Activated CD4-positive, alpha-beta T cell treated with anti-CD3 and anti-CD28 coated beads, Interleukin-10, Interleukin-2, amounts not matched to agents 100 ng/mL and 50 ng/mL, durations not matched to agents 16 hours and 8 hours (primary cell): ENCODE results near the gene AQP1.
A peak's percentile ranks its signal among the peaks of the same experiment; 100 is the strongest.

ENCODE experiments used
- DNase-seq: peaks from one replicate; pipeline ENCODE4 v3.0.0-alpha.2; 2020

Gene AQP1

DNA sequence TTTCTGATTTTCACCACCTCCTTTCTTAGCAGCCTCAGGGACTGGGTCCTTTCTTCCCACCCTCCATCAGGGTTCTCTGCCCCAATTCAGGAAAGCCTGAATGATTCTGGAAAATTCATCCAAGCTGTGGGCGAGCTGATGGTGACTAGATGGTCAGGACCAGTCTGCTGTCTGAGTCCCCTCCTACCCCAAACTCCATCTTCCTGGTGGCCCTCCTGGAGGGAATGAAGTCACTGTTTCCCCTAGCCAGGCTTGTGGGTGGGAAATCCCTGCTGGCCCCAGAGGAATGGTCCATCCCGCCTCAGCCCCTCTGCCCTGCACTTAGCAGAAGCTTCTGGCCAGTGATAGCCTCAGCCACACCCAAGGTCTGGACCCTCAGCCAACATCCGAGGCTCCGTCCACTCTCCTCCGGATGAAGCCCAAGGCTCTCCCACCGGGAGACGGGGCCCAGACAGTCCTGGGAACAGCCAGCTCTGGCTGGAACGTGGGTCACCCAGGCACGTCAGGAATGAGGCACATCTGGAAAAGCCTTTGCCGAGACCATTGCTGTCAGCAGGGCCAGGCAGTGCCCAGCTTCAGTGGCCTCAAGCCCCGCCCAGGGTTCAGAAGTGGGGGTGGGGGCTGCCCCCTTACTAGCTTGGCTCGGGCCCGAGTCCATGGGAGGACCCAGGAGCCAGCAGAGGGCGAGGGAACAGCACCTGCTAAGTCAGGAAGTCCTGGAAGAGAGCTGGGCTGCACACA lies 4.0 kb upstream of the AQP1 start:
- DNase-seq, result no peak

DNA sequence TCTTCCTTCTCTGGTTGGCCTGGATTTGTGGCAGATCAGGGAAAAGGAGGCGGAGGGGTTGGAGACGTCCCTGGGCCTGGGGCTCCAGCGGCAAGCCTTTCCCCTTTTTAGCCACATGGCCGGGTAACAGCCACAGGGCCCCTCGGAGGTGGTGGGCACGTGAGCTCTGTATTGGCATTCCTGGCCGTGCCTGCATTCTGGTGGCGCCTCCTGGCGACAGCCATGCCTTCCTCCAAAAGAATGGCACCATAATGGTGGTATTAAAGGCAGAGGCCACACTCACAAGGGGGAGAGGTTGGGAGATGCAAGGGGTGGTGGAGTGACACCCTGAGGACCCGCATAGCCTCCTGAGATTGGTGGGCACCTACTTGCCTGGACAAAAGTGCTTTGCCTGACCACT lies 3.0 kb upstream of the AQP1 start:
- no peak for DNase-seq

DNA sequence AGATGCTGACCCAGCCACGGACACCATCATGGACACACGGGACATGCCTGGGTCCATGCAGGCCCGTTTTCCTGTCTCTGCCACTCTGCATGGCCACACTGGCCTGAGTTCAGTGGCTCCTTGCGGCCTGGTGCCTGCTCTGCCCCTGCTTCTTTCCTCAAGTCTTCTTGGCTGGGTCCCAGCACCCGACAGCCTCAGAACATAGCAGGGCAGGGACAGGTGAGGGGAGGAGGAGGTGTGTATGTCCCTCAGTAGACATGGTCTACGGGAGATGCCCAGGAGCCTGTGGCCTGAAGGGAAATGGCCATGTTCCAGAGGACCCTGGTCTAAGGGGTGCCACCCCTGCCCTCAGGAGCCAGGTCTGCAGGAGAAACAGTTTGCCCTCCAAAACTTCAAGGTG lies 2.2 kb upstream of the AQP1 start:
- no peak for DNase-seq

DNA sequence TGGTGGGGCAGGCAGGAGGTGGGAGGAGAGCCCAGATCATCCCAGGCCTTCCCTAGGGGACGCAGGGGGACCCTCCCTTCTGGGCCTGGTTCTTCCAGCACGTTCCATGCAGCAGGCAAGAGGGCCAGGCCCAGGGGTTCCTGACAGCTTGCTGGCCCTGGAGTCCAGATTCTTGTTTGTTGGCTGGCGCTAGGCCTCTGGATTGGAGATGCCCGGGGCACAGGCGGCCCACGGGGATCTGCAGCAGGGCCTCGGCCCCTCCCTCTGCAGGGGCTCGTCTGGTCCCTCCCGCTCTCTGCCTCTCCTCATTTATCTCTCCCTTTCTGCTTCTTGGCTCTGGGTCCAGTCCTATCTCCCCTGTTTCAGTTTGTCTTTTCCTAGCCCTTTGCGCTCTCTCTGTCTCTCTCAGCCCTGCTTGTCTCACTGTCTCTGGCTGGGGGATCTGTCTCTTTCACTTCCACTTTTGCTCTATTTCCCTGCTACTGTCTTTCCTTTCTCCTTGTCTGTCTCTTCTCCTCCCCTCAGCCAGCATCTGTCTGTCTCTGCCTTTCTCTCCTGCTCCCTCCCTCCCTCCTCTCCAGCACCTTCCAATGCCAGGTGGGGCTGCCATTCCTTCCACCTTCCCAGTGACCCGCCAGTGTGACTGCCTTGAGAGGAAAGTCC lies 1.1 kb upstream of the AQP1 start:
- no peak for DNase-seq

DNA sequence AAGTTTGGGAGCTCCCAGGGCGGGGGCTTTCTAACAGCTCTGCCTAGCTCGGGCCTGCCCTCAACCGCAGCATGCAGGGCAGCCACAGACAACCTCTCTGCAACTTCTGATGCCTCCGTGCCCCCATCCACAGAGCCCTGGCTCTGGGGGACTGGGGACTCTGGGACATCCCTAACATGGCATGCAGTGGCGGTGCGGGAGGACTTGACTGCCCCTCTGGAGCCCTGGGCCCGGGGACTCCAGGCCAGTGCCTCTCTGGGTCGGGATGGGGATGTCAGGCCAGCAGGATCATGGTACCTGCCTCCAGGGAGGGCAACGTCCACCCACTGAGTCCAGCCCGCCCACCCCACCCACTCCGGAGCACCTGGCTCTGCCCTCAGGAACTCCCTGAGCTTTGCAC lies 520 bp upstream of the AQP1 start:
- no peak for DNase-seq

DNA sequence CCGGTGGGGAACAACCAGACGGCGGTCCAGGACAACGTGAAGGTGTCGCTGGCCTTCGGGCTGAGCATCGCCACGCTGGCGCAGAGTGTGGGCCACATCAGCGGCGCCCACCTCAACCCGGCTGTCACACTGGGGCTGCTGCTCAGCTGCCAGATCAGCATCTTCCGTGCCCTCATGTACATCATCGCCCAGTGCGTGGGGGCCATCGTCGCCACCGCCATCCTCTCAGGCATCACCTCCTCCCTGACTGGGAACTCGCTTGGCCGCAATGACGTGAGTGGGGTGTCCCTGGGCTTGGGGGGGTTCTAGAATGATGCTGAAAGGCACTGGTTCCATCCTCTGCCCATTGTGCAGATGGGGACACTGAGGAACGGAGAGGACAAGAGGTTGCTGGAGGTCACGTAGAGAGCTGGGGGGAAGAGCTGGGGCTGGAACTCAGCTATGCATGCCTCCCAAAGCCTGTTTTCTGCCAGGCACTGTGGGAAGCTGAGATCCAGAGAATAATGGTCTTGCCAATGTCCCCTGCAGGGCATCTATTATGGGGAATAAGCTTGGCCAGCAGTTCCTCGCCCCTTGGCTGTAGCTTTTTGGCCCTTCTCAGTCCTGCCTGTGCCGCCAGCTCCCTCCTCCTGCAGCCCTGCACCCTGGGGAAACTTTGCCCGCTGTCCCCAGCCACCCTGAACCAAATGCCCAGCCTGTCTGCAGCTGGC lies 523 bp downstream of the AQP1 start:
- DNase-seq, result no peak

DNA sequence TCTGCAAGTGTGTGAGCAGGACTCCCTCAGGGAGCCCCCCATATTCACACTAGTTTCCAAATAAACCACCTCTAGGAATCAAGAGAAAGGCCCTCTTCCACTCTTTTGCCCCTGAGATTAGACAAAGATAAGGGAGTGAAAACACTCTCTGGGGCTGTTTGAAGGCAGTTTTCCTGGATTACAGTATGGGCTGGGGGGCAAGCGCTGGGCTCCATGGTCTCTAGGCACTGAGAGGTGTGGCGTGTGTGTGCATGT lies 1.0 kb downstream of the AQP1 start:
- no peak for DNase-seq

DNA sequence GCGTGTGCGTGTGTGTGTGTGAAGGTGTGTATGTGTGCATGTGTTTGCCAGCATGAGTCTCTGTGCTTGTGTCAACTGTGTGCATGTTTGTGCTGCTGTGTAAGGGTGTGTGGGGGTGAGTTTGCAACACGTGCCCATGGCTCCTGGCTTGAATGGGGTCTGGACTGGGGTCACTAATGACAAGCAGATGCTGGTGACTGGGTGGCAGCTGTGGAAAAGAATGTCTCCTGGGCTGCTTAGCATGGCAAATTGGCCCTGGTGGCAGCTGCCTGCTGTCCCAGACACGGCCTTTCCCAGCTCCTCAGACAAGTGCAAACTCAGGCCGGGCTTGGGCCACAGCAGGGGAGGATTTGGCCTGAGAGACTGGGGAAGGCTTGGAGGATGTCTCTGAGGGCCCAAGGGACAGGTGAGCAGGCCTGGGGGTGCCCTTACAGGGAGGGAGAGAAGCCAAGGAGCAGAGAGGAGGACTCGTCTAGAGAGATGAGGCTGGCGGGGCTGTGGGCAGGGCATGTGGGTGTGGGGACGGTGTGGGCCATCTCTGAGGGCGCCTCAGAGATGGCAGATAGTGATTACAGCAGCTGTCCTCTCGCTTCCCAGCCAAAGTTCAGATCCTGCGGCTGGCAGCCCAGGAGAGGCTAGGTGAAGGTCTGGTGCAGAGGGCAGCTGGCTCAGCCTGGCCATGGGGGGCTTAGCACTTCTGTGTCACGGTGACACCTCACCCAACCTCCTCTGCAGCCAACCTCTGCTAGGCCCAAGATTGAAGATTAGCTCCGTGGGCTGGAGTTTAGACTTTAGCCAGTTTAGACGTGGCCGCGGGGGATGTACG lies 1.5 kb downstream of the AQP1 start:
- no peak for DNase-seq

DNA sequence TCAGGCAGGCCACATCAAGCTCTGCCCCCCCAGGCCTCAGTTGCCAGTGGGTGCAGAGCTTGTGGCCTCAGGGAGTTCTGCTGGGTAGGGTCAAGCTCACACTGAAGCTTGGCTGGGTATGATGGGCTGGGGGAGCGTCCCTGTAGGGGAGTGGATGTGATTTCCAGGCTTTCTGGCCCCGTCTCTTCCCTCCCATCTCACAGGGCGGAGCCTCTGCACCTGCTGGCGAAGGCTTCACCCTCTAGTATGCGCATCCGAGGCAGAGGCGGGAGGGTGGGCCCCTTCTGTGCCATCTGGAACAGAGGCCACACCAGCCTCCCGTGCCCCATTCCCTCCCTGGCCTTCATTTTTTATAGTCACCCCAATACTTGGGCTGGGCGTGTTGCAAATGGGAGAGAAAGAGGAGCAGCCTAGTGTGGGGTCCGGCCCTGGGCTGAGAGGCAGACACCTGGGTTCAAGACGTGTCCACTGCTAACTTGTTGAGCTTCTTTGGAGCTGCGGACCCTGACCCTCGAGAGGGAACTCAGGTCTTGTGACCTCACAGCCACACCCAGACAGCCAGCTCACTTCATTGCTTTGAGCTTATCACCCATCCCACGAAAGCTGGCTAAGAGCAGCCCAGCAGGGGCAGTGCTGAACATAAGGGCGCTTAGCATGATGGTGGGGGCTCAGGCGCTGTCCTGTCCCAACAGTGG lies 2.3 kb downstream of the AQP1 start:
- no peak for DNase-seq

DNA sequence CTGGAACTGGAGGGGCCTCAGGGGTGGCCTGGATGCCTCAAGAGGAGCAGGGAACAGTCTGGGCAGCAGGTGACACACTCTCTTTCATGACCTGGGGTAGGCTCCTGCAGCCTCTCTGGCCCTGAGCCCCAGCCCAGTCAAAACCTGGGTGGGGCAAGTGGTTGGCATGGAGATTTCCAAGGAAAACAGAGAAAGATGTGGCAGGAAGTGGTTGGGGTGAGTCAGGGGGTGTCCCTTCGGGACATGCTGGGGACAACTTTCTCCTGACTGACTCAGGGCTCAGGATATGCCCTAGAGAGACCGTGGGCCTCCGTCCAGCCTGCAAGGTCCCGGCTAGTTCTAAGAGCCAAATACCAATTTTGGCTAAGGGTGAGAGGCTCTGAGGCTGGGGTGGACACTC lies 2.9 kb downstream of the AQP1 start:
- DNase-seq, result peak; percentile 5

DNA sequence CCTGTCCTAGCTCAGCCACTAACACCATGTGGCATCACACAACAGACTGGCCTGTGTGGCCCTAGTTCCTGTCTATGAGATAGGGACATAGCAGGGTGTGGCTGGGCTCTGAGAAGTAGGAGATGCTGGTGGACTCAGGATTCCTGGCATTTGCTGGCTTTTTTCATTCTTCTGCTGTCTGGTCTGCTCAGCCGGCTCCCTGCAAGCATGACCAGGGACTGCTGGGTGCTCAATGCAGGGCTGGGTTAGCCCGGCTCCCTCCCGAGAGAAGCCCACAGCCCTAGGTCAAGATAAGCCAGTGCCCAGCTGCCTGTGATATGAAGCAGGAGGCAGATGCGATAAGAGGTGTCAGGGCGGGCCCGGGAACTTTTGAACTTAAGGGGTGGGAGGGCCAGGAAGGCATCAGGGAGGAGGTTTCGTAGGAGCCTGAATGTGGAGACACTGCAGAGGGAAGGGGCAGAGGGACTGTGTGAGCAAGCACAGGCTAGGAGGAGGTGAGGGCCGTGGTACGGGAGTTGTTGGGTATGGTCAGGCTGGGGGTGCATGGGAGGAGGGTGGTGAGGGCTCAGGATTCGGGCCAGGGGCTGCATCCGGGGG lies 3.5 kb downstream of the AQP1 start:
- no peak for DNase-seq

DNA sequence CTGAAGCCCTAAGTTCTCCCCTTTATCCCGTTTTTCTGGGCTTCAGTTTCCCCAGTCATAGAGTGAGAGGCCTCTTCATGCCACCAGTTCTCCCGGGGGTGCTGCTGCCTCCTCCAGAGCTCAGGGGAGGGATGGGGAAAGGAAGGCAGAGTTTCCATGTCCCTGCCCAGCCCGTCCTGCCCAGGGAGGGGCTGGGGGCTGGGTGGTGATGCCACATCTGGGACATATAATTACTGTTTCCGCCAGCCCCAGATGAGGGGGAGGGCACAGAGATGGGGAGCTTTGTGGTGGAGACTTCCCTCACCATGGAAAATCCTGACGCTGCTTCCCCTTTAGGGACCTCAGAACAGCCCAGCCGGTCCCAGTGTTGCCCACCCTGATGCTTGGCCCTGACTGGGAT lies 4.1 kb downstream of the AQP1 start:
- no peak for DNase-seq

DNA sequence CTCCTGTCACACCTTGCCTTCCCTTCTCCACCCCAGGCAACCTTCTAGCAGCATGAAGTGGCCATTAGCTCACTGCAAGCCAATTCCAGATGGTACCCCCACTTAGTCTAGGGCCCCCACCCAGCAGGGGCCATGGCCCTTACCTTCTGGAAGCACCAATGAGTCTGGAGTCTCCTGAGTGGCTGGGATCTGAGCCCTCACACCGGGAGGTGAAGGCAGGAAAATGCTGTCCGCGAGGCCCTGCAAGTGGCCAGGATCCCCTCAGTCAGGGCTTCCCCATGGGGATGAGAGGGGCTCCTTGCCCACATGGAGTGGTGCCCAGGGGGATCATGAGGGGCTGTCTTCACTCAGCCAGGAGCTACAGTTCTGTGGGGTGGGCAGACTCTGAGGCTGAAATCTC lies 4.6 kb downstream of the AQP1 start:
- DNase-seq, result no peak

DNA sequence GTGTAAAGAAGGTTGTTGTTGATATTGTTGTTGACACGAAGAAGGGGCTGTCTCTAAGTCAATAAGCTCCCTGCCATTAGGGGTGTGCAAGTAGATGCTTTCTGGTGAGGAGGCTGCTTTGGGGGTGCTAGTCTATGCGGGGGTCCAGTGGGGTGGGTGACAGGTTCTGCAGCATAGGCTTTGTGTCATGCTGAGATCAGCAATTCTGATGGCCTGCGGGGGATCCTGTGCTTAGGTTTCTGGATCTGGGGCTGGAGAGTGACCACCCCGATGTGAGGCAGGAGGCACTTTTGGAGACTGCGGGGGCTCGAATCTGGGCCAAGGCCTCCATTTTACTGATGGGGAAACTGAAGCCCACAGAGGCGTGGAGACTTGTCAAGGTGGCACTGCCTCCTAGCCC lies 5.1 kb downstream of the AQP1 start:
- no peak for DNase-seq

DNA sequence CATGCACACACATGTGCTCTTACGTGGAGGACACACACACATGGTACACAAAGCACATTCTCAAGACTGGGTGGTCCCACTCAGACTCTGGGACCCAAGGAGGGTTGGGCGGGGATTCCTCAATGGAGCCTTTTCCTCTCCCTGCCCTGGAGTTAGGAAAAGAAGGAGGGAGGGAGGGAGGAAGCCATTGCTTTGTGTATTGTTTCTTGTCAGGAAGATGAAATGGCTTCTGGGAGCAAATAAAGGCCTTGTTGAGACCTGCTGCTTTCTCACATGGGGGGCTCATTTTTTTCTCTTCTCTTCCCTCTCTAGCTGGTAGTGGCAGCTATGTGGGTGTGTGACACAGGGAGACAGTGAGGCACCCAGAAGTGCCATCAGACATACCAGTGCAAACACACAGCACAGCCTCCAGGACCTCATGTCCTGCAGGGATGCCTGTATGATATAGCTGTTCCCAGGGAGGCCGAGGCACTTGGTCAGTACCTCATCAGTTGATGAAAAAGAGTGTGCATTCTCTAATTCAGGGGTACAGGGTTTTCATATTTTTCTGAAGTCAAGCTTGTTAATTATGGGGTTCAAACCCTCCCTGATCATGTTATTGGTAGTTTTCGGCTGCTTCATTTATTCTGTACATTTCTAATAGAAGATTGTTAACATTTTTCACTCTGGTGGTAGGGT lies 5.7 kb downstream of the AQP1 start:
- no peak for DNase-seq

DNA sequence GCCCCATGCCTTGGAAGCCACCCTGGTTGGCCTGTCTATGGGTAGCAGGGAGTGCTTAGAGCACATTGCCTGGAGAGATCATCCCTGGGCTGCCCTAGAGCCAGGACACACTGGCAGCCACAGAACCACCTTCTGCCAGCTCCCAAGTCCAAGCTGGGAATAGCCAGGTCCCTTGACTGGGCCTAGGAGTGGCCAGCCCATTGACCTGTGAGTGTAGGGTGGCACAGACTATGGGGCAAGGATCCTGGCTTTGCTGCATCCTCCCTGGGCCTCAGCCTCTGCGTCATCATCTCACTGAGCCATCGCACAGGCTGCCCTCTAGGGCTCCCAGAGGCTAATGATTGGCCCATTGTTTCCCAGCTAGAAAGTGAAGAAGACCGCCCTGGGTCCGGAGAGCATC lies 7.0 kb downstream of the AQP1 start:
- no peak for DNase-seq

DNA sequence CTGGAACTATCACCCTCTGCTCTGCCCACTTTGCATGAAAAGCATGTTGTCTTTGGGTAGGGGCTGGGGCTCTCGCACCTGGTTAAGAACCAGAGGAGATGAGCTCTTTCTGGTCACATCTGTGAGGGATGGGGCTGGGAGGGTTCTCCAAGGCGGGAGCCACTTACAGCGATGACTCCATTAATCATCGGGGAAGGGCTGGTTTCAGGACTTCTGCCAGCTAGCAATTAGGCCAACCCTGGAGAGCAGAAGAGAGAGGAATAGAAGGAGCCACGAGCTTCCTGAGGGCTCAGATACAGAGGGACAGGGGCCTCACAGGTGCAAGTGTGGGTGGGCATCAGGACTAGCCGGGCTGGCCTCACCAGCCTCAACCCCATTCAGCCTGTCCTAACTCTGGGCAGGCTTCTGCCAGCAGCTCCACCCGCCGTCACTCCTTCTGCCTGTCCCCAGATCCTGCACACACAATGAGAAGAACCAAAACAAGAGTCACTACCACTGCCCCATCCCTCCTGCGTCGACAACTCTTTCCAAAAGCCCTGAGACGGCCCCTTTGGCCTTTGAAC lies 8.4 kb downstream of the AQP1 start:
- DNase-seq, result no peak

DNA sequence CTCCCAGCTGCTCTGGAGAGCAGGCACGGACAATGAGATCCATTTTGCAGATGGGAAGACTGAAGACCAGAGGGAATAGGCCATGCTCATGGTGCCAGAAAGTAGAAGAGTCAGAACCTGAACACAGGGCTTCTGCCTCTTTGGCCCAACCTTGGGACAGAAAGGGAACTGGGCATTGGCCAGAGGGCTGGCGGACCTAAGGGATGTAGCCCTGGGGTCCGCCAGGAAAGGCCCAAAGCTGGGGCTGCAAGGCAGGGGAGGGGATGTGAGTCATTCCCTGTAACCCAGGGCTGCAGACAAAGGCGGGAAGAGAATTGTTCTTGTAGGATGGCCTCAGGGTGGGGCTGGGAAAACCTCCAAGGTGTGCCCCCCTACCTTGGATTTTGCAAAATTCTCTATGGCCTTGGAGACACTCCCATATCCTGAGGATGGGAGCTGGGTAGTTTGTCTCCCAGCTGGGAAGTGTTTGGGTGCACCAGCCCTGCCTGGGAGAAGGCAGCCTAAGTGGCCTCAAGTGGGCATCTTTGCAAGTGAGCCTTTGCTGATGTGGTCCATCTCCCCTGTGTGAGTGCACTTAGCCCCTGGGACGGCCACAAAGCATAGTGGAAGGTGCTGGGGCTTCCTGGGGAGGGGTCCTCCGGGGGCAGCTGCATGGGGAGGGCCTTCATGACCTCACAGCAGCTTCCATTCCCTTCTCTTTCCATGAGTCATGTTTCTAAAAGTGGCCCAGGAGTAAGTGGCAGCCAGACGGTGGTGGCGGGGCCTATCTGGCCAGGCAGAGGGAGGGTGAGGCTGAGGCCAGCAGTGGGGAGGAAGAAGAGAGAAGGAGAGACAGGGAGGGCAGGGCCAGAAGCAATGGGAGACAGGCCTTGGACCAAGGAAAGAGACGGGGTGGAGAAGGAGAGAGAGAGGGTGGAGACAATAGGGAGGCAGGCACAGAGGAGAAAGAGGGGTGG lies 9.2 kb downstream of the AQP1 start:
- DNase-seq, result no peak

DNA sequence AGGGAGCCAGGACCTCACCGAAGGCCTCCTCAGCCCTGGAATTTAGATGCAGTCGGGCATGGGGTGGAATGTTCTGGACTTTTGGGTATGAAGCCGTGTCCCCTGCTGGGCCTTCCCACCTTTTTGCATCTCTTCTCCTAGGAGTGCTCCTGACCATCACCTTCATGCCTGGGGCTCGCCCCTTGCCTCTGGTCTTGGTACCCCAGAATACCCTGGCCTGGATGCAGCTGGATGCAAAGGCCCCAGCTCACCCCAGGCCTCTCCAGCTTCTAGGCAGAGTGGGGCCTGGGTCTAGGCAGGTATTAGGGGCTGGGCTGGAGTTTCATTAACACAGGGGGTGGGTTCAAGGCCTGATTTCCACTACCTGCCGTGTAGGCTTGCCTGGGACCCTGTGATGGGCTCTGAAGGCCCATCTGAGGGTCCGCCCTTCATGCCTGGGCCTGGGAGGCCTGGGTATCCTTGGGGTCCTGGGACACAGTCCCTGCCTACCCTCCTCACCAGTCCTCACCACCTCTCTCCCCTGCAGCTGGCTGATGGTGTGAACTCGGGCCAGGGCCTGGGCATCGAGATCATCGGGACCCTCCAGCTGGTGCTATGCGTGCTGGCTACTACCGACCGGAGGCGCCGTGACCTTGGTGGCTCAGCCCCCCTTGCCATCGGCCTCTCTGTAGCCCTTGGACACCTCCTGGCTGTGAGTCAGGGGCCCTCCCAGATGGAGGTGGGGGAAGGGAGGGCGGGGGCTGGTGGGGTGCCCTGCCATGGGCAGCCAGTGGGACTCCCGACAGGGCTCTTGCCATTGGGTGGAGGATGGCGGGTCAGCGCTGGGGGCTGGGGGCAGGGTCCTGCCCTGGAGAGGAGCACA lies 10.1 kb downstream of the AQP1 start:
- no peak for DNase-seq

DNA sequence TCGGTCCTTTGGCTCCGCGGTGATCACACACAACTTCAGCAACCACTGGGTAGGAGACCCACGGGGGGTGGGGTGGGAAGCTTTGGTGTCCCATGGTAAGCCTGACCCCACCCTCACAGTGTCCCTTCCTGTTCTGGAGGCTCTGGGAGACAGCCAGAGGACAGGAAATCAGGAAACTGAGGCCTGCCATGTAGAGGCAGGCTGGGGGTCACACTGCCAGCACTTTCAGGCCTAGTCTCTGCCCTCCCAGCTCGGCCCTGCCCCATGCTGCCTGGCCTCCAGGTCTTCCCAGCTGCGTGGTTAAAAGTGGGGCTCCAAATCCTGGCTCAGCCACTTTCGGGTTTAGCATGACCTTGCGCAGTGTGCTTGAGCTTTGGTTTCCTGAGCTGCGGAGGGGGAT lies 10.9 kb downstream of the AQP1 start:
- DNase-seq, result no peak
